NCI-H1930 (cell line): ENCODE results near the gene APC.

Source experiments
- DNase-seq, 2 experiments: peaks; one replicate each; lab custom pipeline; 2025; lab: John Stamatoyannopoulos, UW

APC gene

GRCh38 chr5:112784726-112785125 lies 47.0 kb downstream of the APC start:
- no peak for DNase-seq

DNA sequence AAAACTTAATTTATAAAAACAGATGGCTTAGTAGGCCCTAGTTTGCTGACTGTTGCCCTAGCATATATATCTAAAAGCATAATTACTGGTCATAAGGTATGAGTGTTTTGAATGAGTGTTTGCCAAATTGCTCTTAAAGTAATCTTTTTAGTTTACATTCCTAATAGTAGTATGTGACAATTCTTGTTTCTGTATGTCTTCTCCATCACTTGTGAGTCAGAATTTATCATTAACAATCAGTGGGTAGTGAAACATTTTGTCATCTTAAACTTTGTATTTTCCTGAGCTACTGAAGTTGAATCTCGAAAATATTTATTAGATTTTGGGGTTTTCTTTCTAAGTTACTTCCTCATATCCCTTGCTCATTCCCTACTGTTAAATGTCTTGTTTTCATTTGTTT lies 49.6 kb downstream of the APC start:
- no peak for DNase-seq

GRCh38 chr5:112787896-112788295 lies 50.2 kb downstream of the APC start:
- no peak for DNase-seq

- no peak for DNase-seq
Observed at GRCh38 chr5:112793201-112793600, 55.5 kb downstream of the APC start.

- no peak for DNase-seq
Observed at GRCh38 chr5:112794410-112794809, 56.7 kb downstream of the APC start.

DNA sequence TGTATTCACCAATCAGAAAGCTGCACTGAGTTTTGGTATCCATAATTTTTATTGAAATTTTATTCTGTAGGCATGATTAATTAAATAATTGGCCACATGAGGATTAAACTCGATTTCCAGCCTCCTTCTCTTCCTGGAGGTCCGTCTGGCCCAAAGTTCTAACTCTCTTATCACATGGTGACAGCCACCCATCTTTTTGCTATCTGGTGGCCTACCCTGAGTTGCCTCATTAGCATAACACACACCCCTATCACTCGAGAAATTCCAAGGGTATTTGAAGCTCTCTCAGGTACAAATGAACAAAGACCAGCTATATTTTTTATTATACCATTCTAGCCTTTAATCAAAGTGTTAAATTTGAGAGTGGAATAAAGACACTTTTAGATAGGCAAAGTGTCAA lies 57.7 kb downstream of the APC start:
- no peak for DNase-seq

GRCh38 chr5:112795944-112796678 lies 58.4 kb downstream of the APC start:
- no peak for DNase-seq

GRCh38 chr5:112799661-112800060 lies 62.0 kb downstream of the APC start:
- DNase-seq = no peak

- no peak for DNase-seq
Observed at GRCh38 chr5:112800891-112801290, 63.2 kb downstream of the APC start.

- DNase-seq = no peak
Observed at GRCh38 chr5:112811023-112811422, 73.3 kb downstream of the APC start.

DNA sequence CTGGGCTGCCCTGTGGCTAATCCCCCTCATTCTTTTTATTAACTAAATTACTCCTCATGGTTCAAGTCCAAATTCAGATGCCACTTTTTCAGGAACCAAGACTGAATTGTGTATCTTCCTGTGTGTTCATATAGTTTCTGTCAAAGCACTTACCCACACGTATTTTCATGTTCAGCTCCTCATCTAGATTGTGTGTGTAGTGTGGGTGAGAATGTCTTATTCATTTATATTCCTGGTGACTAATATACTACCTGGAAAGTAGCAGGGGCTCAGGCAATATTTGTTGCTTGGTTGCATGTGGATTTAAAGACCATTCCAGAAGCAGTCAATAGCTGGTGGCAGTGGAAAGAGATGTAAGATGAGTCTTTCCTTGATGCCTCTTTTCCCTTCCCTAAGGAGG lies 74.9 kb downstream of the APC start:
- no peak for DNase-seq

DNA sequence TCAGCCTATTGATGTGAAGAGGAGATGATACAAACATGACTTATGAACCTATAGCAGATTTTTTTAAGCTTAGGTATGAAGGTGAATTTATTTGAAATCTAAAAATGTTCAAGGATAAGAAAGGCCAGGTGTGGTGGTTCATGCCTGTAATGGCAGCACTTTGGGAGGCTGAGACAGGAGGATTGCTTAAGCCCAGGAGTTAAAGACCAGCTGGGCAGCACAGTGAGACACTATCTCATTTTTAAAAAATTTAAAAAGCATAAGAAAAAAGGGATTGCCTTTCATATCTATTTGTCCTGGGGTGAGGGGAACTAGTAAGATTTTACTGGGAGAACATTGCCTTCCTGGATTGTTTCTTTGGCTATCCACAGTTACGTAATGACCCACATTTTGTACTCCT lies 82.6 kb downstream of the APC start:
- no peak for DNase-seq

DNA sequence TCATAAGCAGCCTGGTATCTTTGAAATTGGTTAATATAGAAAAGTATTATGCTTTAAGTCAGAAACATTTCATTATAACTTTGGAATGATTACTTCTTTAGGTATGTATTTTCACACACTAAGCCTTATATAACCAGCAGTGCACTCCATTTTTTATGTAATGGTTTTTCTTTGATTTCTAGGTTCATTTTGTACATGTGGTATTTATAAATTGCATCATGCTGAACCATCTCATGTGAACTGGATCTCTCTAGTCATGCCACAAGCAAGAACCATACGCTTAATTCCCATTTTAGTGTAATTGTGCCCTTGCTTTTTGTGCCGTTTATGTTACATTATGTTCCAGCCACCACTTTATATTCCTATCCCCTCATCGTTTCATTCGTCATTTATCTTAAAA lies 84.8 kb downstream of the APC start:
- no peak for DNase-seq

- no peak for DNase-seq
Observed at GRCh38 chr5:112823181-112823580, 85.5 kb downstream of the APC start.

DNA sequence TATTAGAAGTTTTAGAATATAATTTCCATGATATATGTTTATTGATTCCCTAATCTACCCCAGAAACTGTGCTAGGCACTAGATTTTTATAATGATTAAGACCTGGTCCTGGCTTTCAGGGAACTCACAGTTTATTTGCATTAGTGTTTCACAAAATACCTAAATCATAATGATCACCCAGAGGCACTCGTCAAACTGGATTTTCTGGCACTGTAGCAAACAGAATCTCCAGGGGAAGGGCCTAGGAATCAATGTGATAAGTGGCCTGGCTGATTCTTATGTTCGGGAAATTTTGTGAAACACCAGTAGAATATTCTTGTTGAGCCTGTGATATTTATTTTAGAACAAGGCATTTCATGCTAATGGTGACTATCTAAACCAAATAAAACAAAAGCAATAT lies 86.0 kb downstream of the APC start:
- no peak for DNase-seq

DNA sequence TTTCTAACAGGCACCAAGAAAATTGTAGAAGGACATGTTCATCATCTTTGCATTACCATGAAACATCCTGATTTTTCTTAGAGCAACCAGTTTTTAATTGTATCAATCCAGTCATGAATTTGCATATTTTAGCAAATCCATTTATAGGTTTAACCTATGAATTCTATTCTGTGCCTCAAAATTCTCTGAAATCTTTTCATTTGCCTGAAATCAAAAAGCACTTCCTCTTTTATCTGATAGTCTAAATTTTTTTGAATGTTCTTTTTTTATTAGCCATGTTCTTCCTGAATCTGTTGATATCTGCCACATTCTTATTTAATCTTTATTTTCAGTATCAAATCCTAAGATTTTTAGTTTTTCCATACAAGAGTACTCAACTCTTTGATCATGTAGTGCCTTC lies 86.5 kb downstream of the APC start:
- no peak for DNase-seq

DNA sequence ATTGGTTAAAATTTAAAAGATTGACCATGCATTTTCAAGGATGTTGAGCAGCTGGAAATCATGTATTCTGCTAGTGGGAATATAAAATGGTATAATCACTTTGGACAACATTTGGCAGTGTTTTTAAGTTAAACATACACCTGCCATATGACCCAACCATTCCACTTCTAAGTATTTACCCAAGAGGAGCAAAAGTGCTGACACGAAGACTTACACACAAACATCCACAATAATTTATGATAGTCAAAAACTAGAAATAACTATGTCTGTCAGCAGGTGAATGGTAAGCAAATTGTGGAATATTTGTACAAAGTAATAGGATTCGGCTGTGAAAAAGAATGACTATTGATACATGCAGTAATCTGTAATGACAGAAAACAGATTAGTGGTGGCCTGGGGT lies 92.7 kb downstream of the APC start:
- DNase-seq = no peak

DNA sequence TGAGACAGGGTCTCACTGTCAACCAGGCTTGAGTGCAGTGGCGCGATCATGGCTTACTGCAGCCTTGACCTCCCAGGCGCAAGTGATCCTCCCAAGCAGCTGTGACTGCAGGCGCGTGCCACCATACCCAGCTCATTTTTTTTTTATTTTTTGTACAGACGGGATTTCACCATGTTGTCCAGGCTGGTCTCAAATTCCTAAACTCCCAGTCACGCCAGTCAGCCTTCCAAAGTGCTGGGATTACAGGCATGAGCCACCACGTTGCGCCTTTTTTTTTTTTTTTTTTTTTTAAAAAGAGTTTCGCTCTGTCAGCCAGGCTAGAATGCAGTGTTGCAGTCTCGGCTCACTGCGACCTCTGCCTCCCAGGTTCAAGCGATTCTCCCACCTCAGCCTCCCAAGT lies 96.3 kb downstream of the APC start:
- DNase-seq = no peak

DNA sequence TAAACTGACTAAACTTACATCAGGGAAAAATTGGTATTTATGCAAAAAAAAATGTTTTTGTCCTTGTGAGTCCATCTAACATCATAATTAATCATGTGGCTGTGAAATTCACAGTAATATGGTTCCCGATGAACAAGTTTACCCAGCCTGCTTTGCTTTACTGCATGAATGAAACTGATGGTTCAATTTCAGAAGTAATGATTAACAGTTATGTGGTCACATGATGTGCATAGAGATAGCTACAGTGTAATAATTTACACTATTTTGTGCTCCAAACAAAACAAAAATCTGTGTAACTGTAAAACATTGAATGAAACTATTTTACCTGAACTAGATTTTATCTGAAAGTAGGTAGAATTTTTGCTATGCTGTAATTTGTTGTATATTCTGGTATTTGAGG lies 106.8 kb downstream of the APC start:
- DNase-seq = no peak

- DNase-seq = no peak
Observed at GRCh38 chr5:112846556-112846955, 108.9 kb downstream of the APC start.

GRCh38 chr5:112847306-112847705 lies 109.6 kb downstream of the APC start:
- no peak for DNase-seq

DNA sequence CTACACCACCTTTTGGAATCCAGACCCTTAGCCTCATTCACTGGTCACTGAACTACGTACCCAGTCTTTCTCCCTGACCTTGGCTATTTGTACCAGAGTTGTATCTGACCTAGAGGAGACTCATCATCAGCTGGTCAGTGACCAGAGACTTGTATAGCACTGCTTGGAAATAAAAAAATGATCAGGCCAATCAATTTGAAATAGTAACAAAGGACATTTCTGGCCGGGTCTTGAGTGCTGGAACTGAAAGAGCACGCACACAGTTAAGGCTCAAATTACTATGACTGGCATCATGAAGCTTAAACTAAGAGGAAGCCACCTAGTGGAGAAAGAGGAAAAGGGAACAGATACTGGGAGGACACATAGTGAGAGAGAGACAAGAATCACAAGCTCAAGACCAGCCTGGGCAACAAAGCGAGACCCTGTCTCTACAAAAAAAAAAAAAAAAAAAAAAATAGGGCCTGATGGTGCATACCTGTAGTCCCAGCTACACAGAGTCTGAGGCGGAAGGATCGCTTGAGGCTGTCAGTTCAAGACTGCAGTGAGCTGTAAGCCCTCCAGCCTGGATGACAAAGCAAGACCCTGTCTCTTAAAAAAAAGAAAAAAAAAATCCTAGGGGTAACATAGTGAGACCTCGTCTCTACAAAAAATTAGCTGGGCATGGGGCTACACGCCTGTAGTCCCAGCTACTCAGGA lies 110.6 kb downstream of the APC start:
- peak in 1 of 2 experiments; percentile 23 for DNase-seq

GRCh38 chr5:112849912-112850311 lies 112.2 kb downstream of the APC start:
- DNase-seq = no peak

- DNase-seq = no peak
Observed at GRCh38 chr5:112854651-112855050, 117.0 kb downstream of the APC start.
